Stomach (tissue), 9 donors: ENCODE results near the gene IL4R. TPM values are rescaled to one million over a fixed set of nuclear protein-coding genes. Genes with fewer than 3 reads are reported as not detected.

ENCODE experiments used
- DNase-seq, 2 donors: peaks; one replicate each; pipeline versions ENCODE4 v3.0.0 to v3.0.0-alpha.2; 2013 to 2019
- H3K27ac ChIP-seq, 5 donors: fragments of 200-600 bp in 4 of 5; sonication (generic) in 4 of 5; one replicate each; pipeline ENCODE4 v1.5.1; 2013 to 2019; ENCODE audit warnings: mild to moderate bottlenecking in 1 of 5, moderate library complexity in 1 of 5
- H3K27me3 ChIP-seq, 3 donors: fragments of 200-600 bp; sonication (generic); one replicate each; pipeline ENCODE4 v1.5.1; 2017 to 2019; ENCODE audit warnings: mixed run types in 1 of 3
- H3K36me3 ChIP-seq, 4 donors: fragments of 200-600 bp; sonication (generic); 1 replicate in 3 of 4; 2 replicates in 1 of 4; pipeline ENCODE4 v1.5.1; 2016 to 2019
- H3K4me1 ChIP-seq, 4 donors: fragments of 200-600 bp; sonication (generic); one replicate each; pipeline ENCODE4 v1.5.1; 2016 to 2019
- H3K4me3 ChIP-seq, 4 donors: fragments of 200-600 bp; sonication (generic) in 3 of 4; one replicate each; pipeline ENCODE4 v1.5.1; 2016 to 2019; ENCODE audit warnings: mild to moderate bottlenecking in 1 of 4
- H3K9me3 ChIP-seq, 4 donors: fragments of 200-600 bp; sonication (generic); one replicate each; pipeline ENCODE4 v1.5.1; 2016 to 2019
- CTCF ChIP-seq, 7 experiments: fragments of 450-650 bp in 4 of 7; fragments of 200-600 bp in 3 of 7; sonication (generic) in 3 of 7; IDR thresholded peaks; one replicate each; pipeline ENCODE4 v1.5.1; 2016 to 2019; ENCODE audit warnings: antibody characterized with exemption in 7 of 7, control low read depth in 2 of 7, mild to moderate bottlenecking in 1 of 7
- EP300 ChIP-seq: sonication (generic); formaldehyde crosslinking; IDR thresholded peaks from one replicate; pipeline ENCODE4 v1.6.1; 2017; ENCODE audit warnings: antibody characterized with exemption
- POLR2A ChIP-seq, 4 donors: fragments of 450-650 bp; IDR thresholded peaks; one replicate each; pipeline ENCODE4 v1.6.1; 2016; ENCODE audit warnings: antibody characterized with exemption in 4 of 4, control low read depth in 2 of 4, mild to moderate bottlenecking in 1 of 4, moderate library complexity in 1 of 4
- POLR2AphosphoS5 ChIP-seq, 3 donors: sonication (generic); formaldehyde crosslinking; IDR thresholded peaks; one replicate each; pipeline ENCODE4 v1.6.1; 2016; ENCODE audit warnings: antibody characterized with exemption in 3 of 3
- WGBS, 5 donors: extraction: QIAGEN DNeasy Blood & Tissue Kit in 3 of 5; methylation state at CpG; one replicate each; pipeline versions ENCODE4 v1.1.5 to v1.1.7; 2013 to 2018; 5-methylcytosine and 5-hydroxymethylcytosine counted together
- intact Hi-C: fragments of 100-400 bp; cut with DNase I; formaldehyde crosslinking; loops from one replicate; pipeline ENCODE4 v1.15.1; 2023; ENCODE audit warnings: low total_unique reads
- polyA plus RNA-seq, 3 donors: library from polyadenylated mRNA; stranded (reverse); fragments of 200-250 nt; gene quantifications; one replicate each; pipeline ENCODE4 v1.2.3, GENCODE V29; 2013
- total RNA-seq, 5 donors: library from RNA; depleted of rRNA; stranded (reverse); fragments of >200 nt; gene quantifications; one replicate each; pipeline versions ENCODE4 v1.1.0 to v1.2.3, GENCODE V29; 2014 to 2016
- donor health status: healthy with polysubstance abuse.
- donor health status: Bipolar disorder and iron deficiency.
- donor health status: healthy.

IL4R gene
- total and polyA plus RNA-seq, 8 donors = 17.4 to 120 (median 52.4) TPM

GRCh38 chr16:27381236-27381635, 67.5 kb downstream of the IL4R start:
- TF ChIP-seq POLR2AphosphoS5 (IDR thresholded peaks at IDR 0.05) = no peak
- no peak for TF ChIP-seq POLR2A (IDR thresholded peaks at IDR 0.05)
- no peak for TF ChIP-seq EP300
- TF ChIP-seq CTCF (IDR thresholded peaks at IDR 0.05) = no peak
- no peaks in the 10 kb centered on the region for H3K4me1 ChIP-seq
- DNase-seq = no peak
- no peak overlapping the region for H3K4me3 ChIP-seq
- peaks cover 0 to 18% (median 11%) of the 10 kb centered on the region in 4 donors for H3K9me3 ChIP-seq
- H3K27ac ChIP-seq = no peak overlapping the region
- no peaks in the 10 kb centered on the region for H3K27me3 ChIP-seq
- intact Hi-C loops = no loop called here
- H3K36me3 ChIP-seq = no peaks in the 10 kb centered on the region

GRCh38 chr16:27381974-27382855, 68.4 kb downstream of the IL4R start:
- TF ChIP-seq CTCF (IDR thresholded peaks at IDR 0.05) = no peak
- no peak for TF ChIP-seq EP300
- TF ChIP-seq POLR2AphosphoS5 (IDR thresholded peaks at IDR 0.05) = no peak
- TF ChIP-seq POLR2A (IDR thresholded peaks at IDR 0.05) = no peak
- DNase-seq = peak in 1 of 2 donors; percentile 17
- Histone ChIP-seq H3K27ac (no peak overlapping the region), H3K4me1 (no peaks in the 10 kb centered on the region), H3K4me3 (no peak overlapping the region), H3K27me3 (no peaks in the 10 kb centered on the region), H3K36me3 (no peaks in the 10 kb centered on the region), H3K9me3 (peaks cover 0 to 18% (median 11%) of the 10 kb centered on the region in 4 donors)
- intact Hi-C loops = no loop called here
- 72 to 78% (median 75%) methylated on average over 10 of the region's 10 CpGs for WGBS, 5 donors

GRCh38 chr16:27383556-27384243, 69.9 kb downstream of the IL4R start:
- no peak for DNase-seq
- TF ChIP-seq POLR2AphosphoS5 (IDR thresholded peaks at IDR 0.05) = no peak
- TF ChIP-seq EP300 = no peak
- no peak for TF ChIP-seq CTCF (IDR thresholded peaks at IDR 0.05)
- TF ChIP-seq POLR2A (IDR thresholded peaks at IDR 0.05) = no peak
- H3K27me3 ChIP-seq = no peaks in the 10 kb centered on the region
- intact Hi-C loops = no loop called here
- no peaks in the 10 kb centered on the region for H3K36me3 ChIP-seq
- peaks cover 0 to 18% (median 11%) of the 10 kb centered on the region in 4 donors for H3K9me3 ChIP-seq
- whole genome bisulfite sequencing, 5 donors = 72 to 83% (median 80%) methylated on average over 15 of the region's 15 CpGs
- no peaks in the 10 kb centered on the region for H3K4me1 ChIP-seq
- H3K27ac ChIP-seq = no peak overlapping the region
- H3K4me3 ChIP-seq = no peak overlapping the region

GRCh38 chr16:27384425-27384824, 70.7 kb downstream of the IL4R start:
- TF ChIP-seq POLR2A (IDR thresholded peaks at IDR 0.05) = no peak
- no peak for TF ChIP-seq CTCF (IDR thresholded peaks at IDR 0.05)
- TF ChIP-seq POLR2AphosphoS5 (IDR thresholded peaks at IDR 0.05) = no peak
- no peak for TF ChIP-seq EP300
- Histone ChIP-seq H3K4me3 (no peak overlapping the region), H3K9me3 (peaks cover 0 to 18% (median 11%) of the 10 kb centered on the region in 4 donors), H3K36me3 (no peaks in the 10 kb centered on the region), H3K4me1 (no peaks in the 10 kb centered on the region), H3K27me3 (no peaks in the 10 kb centered on the region), H3K27ac (no peak overlapping the region)
- DNase-seq = no peak
- intact Hi-C loops = no loop called here
- WGBS, 5 donors = 59 to 78% (median 71%) methylated on average over 5 of the region's 5 CpGs
